ENCODE measurements around the gene INVS.

DNA sequence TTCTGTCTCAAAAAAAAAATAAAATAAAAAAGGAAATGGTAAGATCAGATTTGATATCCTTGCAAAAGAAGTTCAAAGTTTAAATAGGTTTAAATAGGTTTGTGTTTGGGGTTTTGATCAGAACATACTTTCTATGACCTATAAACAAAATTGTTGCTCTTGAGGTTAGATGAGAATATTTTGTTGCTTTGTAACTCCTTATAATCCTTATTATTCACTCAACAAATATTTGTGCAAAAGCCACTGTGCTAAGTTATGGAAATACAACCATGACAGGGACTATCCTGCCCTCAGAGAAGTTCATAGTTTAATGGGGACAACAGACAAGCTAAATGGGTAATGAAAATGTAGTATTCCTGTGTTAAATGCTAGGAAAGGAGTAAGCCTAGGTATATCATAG is 71.5 kb downstream of the INVS start:
- TF ChIP-seq, protein P1, sequence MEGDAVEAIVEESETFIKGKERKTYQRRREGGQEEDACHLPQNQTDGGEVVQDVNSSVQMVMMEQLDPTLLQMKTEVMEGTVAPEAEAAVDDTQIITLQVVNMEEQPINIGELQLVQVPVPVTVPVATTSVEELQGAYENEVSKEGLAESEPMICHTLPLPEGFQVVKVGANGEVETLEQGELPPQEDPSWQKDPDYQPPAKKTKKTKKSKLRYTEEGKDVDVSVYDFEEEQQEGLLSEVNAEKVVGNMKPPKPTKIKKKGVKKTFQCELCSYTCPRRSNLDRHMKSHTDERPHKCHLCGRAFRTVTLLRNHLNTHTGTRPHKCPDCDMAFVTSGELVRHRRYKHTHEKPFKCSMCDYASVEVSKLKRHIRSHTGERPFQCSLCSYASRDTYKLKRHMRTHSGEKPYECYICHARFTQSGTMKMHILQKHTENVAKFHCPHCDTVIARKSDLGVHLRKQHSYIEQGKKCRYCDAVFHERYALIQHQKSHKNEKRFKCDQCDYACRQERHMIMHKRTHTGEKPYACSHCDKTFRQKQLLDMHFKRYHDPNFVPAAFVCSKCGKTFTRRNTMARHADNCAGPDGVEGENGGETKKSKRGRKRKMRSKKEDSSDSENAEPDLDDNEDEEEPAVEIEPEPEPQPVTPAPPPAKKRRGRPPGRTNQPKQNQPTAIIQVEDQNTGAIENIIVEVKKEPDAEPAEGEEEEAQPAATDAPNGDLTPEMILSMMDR (conservative IDR thresholded peaks at IDR 0.05; ENCODE audit: low read length) = no peak
- TF ChIP-seq EZH2phosphoT487 (IDR thresholded peaks at IDR 0.05; ENCODE audit: borderline replicate concordance, low read depth, low read length) = no peak

Data from OCI-LY7 (cell line).